Endothelial cell of umbilical vein (primary cell): ENCODE measurements around the gene FOXP1. TPM values are rescaled to one million over a fixed set of nuclear protein-coding genes. Genes with fewer than 3 reads are reported as not detected.

Experiments used
- BruUV-seq: library from RNA; stranded (reverse); fragments of 400-500 nt; replicated peaks from 2 replicates; lab custom pipeline; 2021; lab: Mats Ljungman, UMichigan
- CTCF ChIA-PET: fragments of 300-600, 350-600 bp; sonication (Branson Sonifier 250); formaldehyde crosslinking; loops from one replicate; lab custom pipeline; 2021; ENCODE audit warnings: antibody characterized with exemption, inconsistent platforms; lab: Charles Lee
- POLR2A ChIA-PET: fragments of 300-600, 350-600 bp; sonication (Branson Sonifier 250); formaldehyde crosslinking; loops from one replicate; lab custom pipeline; 2021; ENCODE audit warnings: antibody characterized with exemption, inconsistent platforms; lab: Charles Lee
- DNase-seq: peaks from one replicate; pipeline ENCODE4 v3.0.0-alpha.2; 2011; ENCODE audit warnings: low read depth, low spot score
- FAIRE-seq: peaks from 2 replicates; lab custom pipeline; 2011; peaks lifted over from hg19 to GRCh38; lab: Jason Lieb, UNC
- H2AFZ ChIP-seq: 2 replicates; pipeline ENCODE4 v1.6.0; 2012; ENCODE audit warnings: low read depth, low read length, control low read depth, inconsistent platforms
- H3K27ac ChIP-seq: 2 replicates; pipeline ENCODE4 v1.5.1; 2011; ENCODE audit warnings: low read depth, mild to moderate bottlenecking, control low read depth, low read length, moderate library complexity; ENCODE audit not compliant: insufficient read depth
- H3K27me3 ChIP-seq, 2 experiments: 2 replicates each; pipeline versions ENCODE4 v1.6.0 to v1.6.1; 2011; ENCODE audit warnings: low read length in 2 of 2, mixed read lengths in 1 of 2; ENCODE audit not compliant: control insufficient read depth in 2 of 2, insufficient read depth in 2 of 2
- H3K36me3 ChIP-seq, 2 experiments: 2 replicates in 1 of 2; 3 replicates in 1 of 2; pipeline ENCODE4 v1.5.1; 2011; ENCODE audit warnings: low read length in 2 of 2, mild to moderate bottlenecking in 1 of 2, moderate library complexity in 1 of 2; ENCODE audit not compliant: control insufficient read depth in 2 of 2, insufficient read depth in 2 of 2; ENCODE audit errors: extremely low read depth in 1 of 2
- H3K4me1 ChIP-seq: 3 replicates; pipeline ENCODE4 v1.5.1; 2011; ENCODE audit warnings: mild to moderate bottlenecking, low read length; ENCODE audit not compliant: control insufficient read depth, insufficient read depth; ENCODE audit errors: extremely low read depth
- H3K4me2 ChIP-seq: 2 replicates; pipeline ENCODE4 v1.6.1; 2011; ENCODE audit warnings: low read length, control low read depth, mixed read lengths; ENCODE audit not compliant: insufficient read depth
- H3K4me3 ChIP-seq, 3 experiments: fragments of 200-600 bp in 1 of 3; sonication (generic), shearing (Covaris generic) in 1 of 3; replicated peaks in 1 of 3; 2 replicates each; pipeline ENCODE4 v1.5.1; 2011 to 2016; ENCODE audit warnings: control low read depth in 3 of 3, low read length in 3 of 3, mild to moderate bottlenecking in 2 of 3, inconsistent platforms in 1 of 3, low read depth in 1 of 3, moderate library complexity in 1 of 3; ENCODE audit not compliant: insufficient read depth in 1 of 3
- H3K79me2 ChIP-seq: 2 replicates; pipeline ENCODE4 v1.6.0; 2012; ENCODE audit warnings: low read length, inconsistent platforms; ENCODE audit not compliant: control insufficient read depth, insufficient read depth
- H3K9ac ChIP-seq: replicated peaks from 2 replicates; pipeline ENCODE3; 2011; ENCODE audit warnings: low read length, control low read depth; ENCODE audit not compliant: insufficient read depth; ENCODE audit errors: extremely low read depth
- H3K9me1 ChIP-seq: replicated peaks from 3 replicates; pipeline ENCODE4 v1.6.0; 2011; ENCODE audit warnings: mild to moderate bottlenecking, low read length; ENCODE audit not compliant: control insufficient read depth, insufficient read depth; ENCODE audit errors: extremely low read depth
- H3K9me3 ChIP-seq: replicated peaks from 2 replicates; pipeline ENCODE4 v1.5.1; 2012; ENCODE audit warnings: low read length, inconsistent platforms; ENCODE audit not compliant: control insufficient read depth, insufficient read depth
- H4K20me1 ChIP-seq: replicated peaks from 2 replicates; pipeline ENCODE3; 2011; ENCODE audit warnings: mild to moderate bottlenecking, low read length; ENCODE audit not compliant: control insufficient read depth, insufficient read depth; ENCODE audit errors: extremely low read depth
- FOS ChIP-seq: IDR thresholded peaks from 2 replicates; pipeline ENCODE4 v1.6.1; 2011; ENCODE audit warnings: mild to moderate bottlenecking, low read length, moderate library complexity, borderline replicate concordance; ENCODE audit not compliant: insufficient read depth
- MYC ChIP-seq: IDR thresholded peaks from one replicate; pipeline ENCODE4 v1.6.1; 2011; ENCODE audit warnings: mild to moderate bottlenecking, low read depth, low read length
- dilution Hi-C: fragments of 300-500 bp; cut with MboI; formaldehyde crosslinking; loops from one replicate; pipeline ENCODE4 v1.15.0; 2019; ENCODE audit warnings: low sequenced_read_pairs; ENCODE audit not compliant: extremely low pct_ligation_motif_present
- intact Hi-C: fragments of 100-400 bp; cut with micrococcal nuclease; formaldehyde crosslinking; loops from one replicate; pipeline ENCODE4 v1.10.0; 2022
- polyA plus RNA-seq, 4 experiments: library from polyadenylated mRNA; depleted of rRNA in 3 of 4; stranded (reverse) in 3 of 4; unstranded in 1 of 4; fragments of >200 nt; gene quantifications; 2 replicates each; pipeline versions ENCODE4 v1.2.1 to v1.2.3, GENCODE V29; 2011 to 2012; ENCODE audit warnings: missing spikeins in 1 of 4
- total RNA-seq: library from RNA; stranded (reverse); gene quantifications from 2 replicates; pipeline ENCODE4 v1.2.3, GENCODE V29; 2021
- TF ChIP-seq, protein P1 (sequence below): IDR thresholded peaks from 2 replicates; pipeline ENCODE4 v1.6.1; 2011; ENCODE audit not compliant: insufficient read depth, insufficient read length
- TF ChIP-seq, protein P2 (sequence below), 2 donors: IDR thresholded peaks; 1 replicate in 1 of 2; 2 replicates in 1 of 2; pipeline ENCODE4 v1.5.1; 2011; ENCODE audit warnings: low read length in 2 of 2, mild to moderate bottlenecking in 2 of 2, moderate library complexity in 2 of 2, control low read depth in 1 of 2, inconsistent platforms in 1 of 2, low read depth in 1 of 2; ENCODE audit not compliant: insufficient read depth in 1 of 2; ENCODE audit errors: extremely low read depth in 1 of 2

The FOXP1 gene
- total and polyA plus RNA-seq, 2 donors (not counting 3 experiments of a cell fraction or from before 2014, with no cell fraction given), result 41.0 to 107 TPM

DNA sequence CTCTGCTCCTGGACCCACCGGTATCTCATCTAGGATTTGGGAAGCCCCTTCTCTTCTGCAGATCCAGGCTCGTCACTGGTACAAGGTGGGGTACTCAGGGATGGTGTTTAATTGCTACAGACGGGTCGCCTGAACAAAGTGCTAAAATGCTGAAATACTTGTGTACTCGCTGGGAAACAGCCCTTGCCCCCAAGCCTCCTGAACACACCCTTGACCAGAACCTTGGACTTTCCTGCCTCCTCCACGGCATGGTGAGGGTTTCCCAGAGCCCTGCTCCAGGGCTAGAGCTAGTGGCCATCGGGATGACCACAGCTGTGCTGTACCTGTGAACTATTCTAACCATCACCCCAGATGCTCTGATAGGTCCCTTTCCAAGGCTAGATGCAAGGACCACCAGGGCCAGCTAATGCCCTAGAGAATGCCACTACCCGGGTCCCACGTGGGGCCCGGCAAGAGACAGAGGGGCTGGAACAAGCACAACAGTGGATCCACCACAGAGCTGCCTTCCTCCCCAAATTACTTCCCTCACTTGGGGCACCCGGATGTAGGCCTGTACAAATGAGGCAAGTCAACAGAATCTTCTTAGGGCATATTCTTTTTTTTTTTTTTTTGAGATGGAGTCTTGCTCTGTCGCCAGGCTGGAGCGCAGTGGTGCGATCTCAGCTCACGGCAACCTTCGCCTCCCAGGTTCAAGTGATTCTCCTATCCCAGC lies 267.3 kb downstream of the FOXP1 start:
- no peak overlapping the region for H2AFZ ChIP-seq
- H3K4me3 ChIP-seq, result no peak overlapping the region
- H3K4me1 ChIP-seq, result peaks cover 5% of the 10 kb centered on the region
- H3K36me3 ChIP-seq, result no peaks in the 10 kb centered on the region
- no peak overlapping the region for H3K4me2 ChIP-seq
- ChIA-PET POLR2A (no interaction called here), CTCF (interaction anchor here (1.2 to 1.5 kb wide), 2 partner anchors 81 to 269 kb away, joined by 3 to 4 read pairs; no protein-coding TSS in a partner anchor)
- H3K27me3 ChIP-seq, result no peaks in the 10 kb centered on the region
- intact Hi-C loops (no loop called here), dilution Hi-C loops (no loop called here)
- DNase-seq, result no peak
- H3K9me3 ChIP-seq, result no peaks in the 10 kb centered on the region
- TF ChIP-seq, protein P1, sequence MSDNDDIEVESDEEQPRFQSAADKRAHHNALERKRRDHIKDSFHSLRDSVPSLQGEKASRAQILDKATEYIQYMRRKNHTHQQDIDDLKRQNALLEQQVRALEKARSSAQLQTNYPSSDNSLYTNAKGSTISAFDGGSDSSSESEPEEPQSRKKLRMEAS, result no peak
- TF ChIP-seq, protein P2, sequence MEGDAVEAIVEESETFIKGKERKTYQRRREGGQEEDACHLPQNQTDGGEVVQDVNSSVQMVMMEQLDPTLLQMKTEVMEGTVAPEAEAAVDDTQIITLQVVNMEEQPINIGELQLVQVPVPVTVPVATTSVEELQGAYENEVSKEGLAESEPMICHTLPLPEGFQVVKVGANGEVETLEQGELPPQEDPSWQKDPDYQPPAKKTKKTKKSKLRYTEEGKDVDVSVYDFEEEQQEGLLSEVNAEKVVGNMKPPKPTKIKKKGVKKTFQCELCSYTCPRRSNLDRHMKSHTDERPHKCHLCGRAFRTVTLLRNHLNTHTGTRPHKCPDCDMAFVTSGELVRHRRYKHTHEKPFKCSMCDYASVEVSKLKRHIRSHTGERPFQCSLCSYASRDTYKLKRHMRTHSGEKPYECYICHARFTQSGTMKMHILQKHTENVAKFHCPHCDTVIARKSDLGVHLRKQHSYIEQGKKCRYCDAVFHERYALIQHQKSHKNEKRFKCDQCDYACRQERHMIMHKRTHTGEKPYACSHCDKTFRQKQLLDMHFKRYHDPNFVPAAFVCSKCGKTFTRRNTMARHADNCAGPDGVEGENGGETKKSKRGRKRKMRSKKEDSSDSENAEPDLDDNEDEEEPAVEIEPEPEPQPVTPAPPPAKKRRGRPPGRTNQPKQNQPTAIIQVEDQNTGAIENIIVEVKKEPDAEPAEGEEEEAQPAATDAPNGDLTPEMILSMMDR (IDR thresholded peaks at IDR 0.05; ENCODE audit: extremely low read depth in 1 of 2, insufficient read depth in 1 of 2, low read depth in 1 of 2, low read length in 2 of 2), result no peak
- TF ChIP-seq MYC (no peak), FOS (no peak)
- BruUV-seq, result no TSS peak
- no peaks in the 10 kb centered on the region for H3K79me2 ChIP-seq
- no peak overlapping the region for H3K9ac ChIP-seq
- H4K20me1 ChIP-seq, result no peaks in the 10 kb centered on the region
- no peaks in the 10 kb centered on the region for H3K9me1 ChIP-seq
- FAIRE-seq, result no peak
- H3K27ac ChIP-seq, result no peak overlapping the region
